ENCODE results near the gene EPB41.
"Not testable (repeated sequence)": the region's sequence is repeated elsewhere in the genome, so short reads cannot be mapped to it uniquely, and the experiment has no call there.

EPB41 gene

GRCh38 chr1:29142714-29143113 is 228.3 kb downstream of the EPB41 start:
- DNase-seq (ENCODE audit: low spot score), result no peak
- TF ChIP-seq, protein P1, sequence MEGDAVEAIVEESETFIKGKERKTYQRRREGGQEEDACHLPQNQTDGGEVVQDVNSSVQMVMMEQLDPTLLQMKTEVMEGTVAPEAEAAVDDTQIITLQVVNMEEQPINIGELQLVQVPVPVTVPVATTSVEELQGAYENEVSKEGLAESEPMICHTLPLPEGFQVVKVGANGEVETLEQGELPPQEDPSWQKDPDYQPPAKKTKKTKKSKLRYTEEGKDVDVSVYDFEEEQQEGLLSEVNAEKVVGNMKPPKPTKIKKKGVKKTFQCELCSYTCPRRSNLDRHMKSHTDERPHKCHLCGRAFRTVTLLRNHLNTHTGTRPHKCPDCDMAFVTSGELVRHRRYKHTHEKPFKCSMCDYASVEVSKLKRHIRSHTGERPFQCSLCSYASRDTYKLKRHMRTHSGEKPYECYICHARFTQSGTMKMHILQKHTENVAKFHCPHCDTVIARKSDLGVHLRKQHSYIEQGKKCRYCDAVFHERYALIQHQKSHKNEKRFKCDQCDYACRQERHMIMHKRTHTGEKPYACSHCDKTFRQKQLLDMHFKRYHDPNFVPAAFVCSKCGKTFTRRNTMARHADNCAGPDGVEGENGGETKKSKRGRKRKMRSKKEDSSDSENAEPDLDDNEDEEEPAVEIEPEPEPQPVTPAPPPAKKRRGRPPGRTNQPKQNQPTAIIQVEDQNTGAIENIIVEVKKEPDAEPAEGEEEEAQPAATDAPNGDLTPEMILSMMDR (IDR thresholded peaks at IDR 0.05; ENCODE audit: borderline replicate concordance, control extremely low read depth, extremely low read depth, insufficient read depth, missing control alignments), result no peak
- in situ Hi-C loops (cut with MboI; ENCODE audit: low sequenced_read_pairs, unreplicated experiment), result no loop called here

GRCh38 chr1:29144178-29144577 is 229.8 kb downstream of the EPB41 start:
- no peak for DNase-seq (ENCODE audit: low spot score)
- in situ Hi-C loops (cut with MboI; ENCODE audit: low sequenced_read_pairs, unreplicated experiment), result no loop called here
- TF ChIP-seq, protein P1 (IDR thresholded peaks at IDR 0.05; ENCODE audit: borderline replicate concordance, control extremely low read depth, extremely low read depth, insufficient read depth, missing control alignments), result no peak

GRCh38 chr1:29145739-29146437 is 231.5 kb downstream of the EPB41 start:
- DNase-seq (ENCODE audit: low spot score), result no peak
- TF ChIP-seq, protein P1 (IDR thresholded peaks at IDR 0.05; ENCODE audit: borderline replicate concordance, control extremely low read depth, extremely low read depth, insufficient read depth, missing control alignments), result no peak
- in situ Hi-C loops (cut with MboI; ENCODE audit: low sequenced_read_pairs, unreplicated experiment), result no loop called here

DNA sequence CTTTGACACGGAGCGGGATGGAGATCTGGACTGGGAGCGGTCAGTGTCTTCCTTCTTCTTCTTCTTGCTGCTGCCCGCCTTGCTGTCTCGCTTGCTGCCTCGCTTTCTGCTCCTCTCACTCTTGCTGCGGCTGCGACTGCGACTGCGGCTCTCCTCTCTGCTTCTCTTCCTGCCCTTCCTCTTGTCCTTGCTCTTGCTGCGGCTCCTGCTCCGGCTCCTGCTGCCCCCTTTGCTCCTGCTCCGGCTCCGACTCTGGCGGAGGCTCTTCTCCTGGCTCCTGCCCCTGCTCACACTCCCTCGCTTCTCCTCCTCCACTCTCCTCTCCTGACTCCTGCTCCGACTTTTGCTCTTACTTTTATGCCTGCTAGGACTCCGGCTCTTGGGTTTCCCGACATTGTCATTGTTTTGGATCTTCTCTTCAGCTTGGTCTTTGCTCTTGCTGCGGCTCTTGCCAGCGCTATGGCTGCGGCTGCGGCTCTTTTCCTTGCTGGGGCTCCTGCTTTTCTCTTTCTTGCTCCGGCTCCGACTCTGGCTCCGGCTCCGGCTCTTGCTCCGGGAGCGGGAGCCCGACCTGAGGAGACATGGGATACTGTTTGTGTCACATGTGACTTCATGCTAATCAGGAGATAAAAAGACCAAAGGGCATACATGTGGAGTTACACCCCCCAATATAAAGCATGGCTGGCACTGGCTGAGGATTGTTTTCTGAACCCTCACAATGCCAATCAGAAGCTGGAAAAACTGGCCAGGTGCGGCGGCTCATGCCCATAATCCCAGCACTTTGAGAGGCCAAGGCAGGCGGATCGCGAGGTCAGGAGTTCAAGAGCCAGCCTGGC is 234.5 kb downstream of the EPB41 start:
- TF ChIP-seq, protein P1 (IDR thresholded peaks at IDR 0.05; ENCODE audit: borderline replicate concordance, control extremely low read depth, extremely low read depth, insufficient read depth, missing control alignments), result no peak
- no peak for DNase-seq (ENCODE audit: low spot score)
- in situ Hi-C loops (cut with MboI; ENCODE audit: low sequenced_read_pairs, unreplicated experiment), result no loop called here

DNA sequence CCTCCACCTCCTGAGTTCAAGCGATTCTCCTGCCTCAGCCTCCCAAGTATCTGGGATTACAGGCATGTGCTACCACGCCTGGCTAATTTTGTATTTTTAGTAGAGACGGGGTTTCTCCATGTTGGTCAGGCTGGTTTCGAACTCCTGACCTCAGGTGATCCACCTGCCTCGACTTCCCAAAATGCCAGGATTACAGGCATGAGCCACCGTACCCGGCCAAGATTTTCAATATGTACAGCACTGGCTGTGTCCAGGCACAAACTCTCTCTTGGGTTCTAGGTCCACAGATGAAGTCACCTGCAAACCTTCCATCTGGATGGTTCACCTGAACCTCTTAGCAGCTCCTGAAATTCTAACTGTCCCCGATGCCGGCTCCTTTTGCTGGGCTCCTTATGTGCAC is 236.0 kb downstream of the EPB41 start:
- in situ Hi-C loops (cut with MboI; ENCODE audit: low sequenced_read_pairs, unreplicated experiment); DNase-seq (ENCODE audit: low spot score): not testable (repeated sequence)

DNA sequence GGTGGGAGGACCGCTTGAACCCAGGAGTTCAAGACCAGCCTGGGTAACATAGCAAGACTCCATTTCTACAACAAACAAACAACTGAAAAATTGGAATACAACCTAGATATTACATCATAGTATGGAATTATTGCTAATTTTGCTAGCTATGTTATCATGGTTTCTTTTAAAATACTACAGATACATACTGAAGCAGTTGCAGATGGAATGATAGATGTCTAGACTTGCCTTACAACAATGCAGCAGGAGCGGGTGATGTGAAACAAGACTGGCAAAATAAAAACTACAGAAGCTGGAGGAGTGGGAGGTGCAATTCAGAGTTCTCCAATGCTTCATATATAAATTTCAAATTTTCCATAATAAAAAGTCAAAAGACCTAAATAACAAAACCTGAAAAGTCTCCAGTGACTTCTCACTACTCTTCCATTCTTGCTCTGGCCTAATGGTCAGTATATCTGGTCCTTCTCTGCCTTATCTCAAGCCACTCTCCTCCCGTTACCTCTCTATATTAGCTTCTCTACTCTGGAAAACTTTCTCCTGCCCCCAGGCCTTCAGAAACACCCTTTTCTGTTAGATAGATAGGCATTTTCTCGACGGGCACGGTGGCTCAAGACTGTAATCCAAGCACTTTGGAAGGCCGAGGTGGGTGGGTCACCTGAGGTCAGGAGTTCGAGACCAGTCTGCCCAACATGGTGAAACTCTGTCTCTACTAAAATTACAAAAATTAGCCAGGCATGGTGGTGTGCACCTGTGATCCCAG is 237.9 kb downstream of the EPB41 start:
- TF ChIP-seq, protein P1 (IDR thresholded peaks at IDR 0.05; ENCODE audit: borderline replicate concordance, control extremely low read depth, extremely low read depth, insufficient read depth, missing control alignments), result no peak
- in situ Hi-C loops (cut with MboI; ENCODE audit: low sequenced_read_pairs, unreplicated experiment), result no loop called here
- DNase-seq (ENCODE audit: low spot score), result no peak

All from GM13976 (cell line).